Karpas-422 (cell line): ENCODE data around the gene C16orf96. TPM values are rescaled to one million over a fixed set of nuclear protein-coding genes. Genes with fewer than 3 reads are reported as not detected.

Source experiments
- DNase-seq: peaks from one replicate; pipeline ENCODE4 v3.0.0-alpha.2; 2015
- H2AFZ ChIP-seq: fragments of 200-600 bp; sonication (generic); 2 replicates; pipeline ENCODE4 v1.6.1; 2014; ENCODE audit warnings: antibody characterized with exemption, low read length, mixed read lengths
- H3K27ac ChIP-seq: fragments of 200-600 bp; sonication (generic); 2 replicates; pipeline ENCODE4 v1.5.1; 2014; ENCODE audit warnings: mild to moderate bottlenecking, low read length, moderate library complexity
- H3K27me3 ChIP-seq: fragments of 200-600 bp; sonication (generic); 2 replicates; pipeline ENCODE4 v1.6.1; 2014; ENCODE audit warnings: low read length, mixed read lengths
- H3K36me3 ChIP-seq: fragments of 200-600 bp; sonication (generic); 2 replicates; pipeline ENCODE4 v1.6.1; 2014; ENCODE audit warnings: low read length, mixed read lengths; ENCODE audit not compliant: insufficient read depth
- H3K4me1 ChIP-seq: fragments of 200-600 bp; sonication (generic); 2 replicates; pipeline ENCODE4 v1.6.1; 2014; ENCODE audit warnings: mild to moderate bottlenecking, low read length, mixed read lengths
- H3K4me2 ChIP-seq: fragments of 200-600 bp; sonication (generic); 2 replicates; pipeline ENCODE4 v1.6.1; 2014; ENCODE audit warnings: low read length, low read depth, mild to moderate bottlenecking; ENCODE audit not compliant: poor library complexity, severe bottlenecking
- H3K4me3 ChIP-seq: fragments of 200-600 bp; sonication (generic); 2 replicates; pipeline ENCODE4 v1.5.1; 2014; ENCODE audit warnings: mild to moderate bottlenecking, antibody characterized with exemption, low read length, mixed read lengths
- H3K79me2 ChIP-seq: fragments of 200-600 bp; sonication (generic); 2 replicates; pipeline ENCODE4 v1.6.1; 2014; ENCODE audit warnings: mild to moderate bottlenecking, low read length, mixed read lengths
- H3K9ac ChIP-seq: fragments of 200-600 bp; sonication (generic); 2 replicates; pipeline ENCODE4 v1.6.0; 2014; ENCODE audit warnings: low read length
- H3K9me2 ChIP-seq: fragments of 200-600 bp; sonication (generic), shearing (Covaris generic); replicated peaks from 2 replicates; pipeline ENCODE4 v1.6.0; 2014; ENCODE audit warnings: mild to moderate bottlenecking, low read length, moderate library complexity; ENCODE audit not compliant: insufficient read depth
- H3K9me3 ChIP-seq: fragments of 300-700, 200-600 bp; sonication (generic); 2 replicates; pipeline ENCODE4 v1.6.1; 2014; ENCODE audit warnings: low read length, mixed read lengths
- H4K20me1 ChIP-seq: fragments of 200-600 bp; sonication (generic); 2 replicates; pipeline ENCODE4 v1.6.1; 2014; ENCODE audit warnings: mild to moderate bottlenecking, antibody characterized with exemption, low read length, low read depth; ENCODE audit not compliant: insufficient read depth
- total RNA-seq: library from RNA; depleted of rRNA; stranded (reverse); fragments of >200 nt; shearing (Covaris generic); gene quantifications from 2 replicates; pipeline ENCODE4 v1.2.3, GENCODE V29; 2014; ENCODE audit warnings: low replicate concordance

Gene C16orf96
- total RNA-seq, 1 experiment from 2014 or later: not detected

- Histone ChIP-seq H3K4me3 (no peak overlapping the region), H3K79me2 (no peaks in the 10 kb centered on the region), H4K20me1 (no peaks in the 10 kb centered on the region), H3K36me3 (no peaks in the 10 kb centered on the region), H3K9ac (no peak overlapping the region), H3K27me3 (no peaks in the 10 kb centered on the region), H3K4me1 (no peaks in the 10 kb centered on the region), H3K9me2 (no peaks in the 10 kb centered on the region), H2AFZ (no peak overlapping the region), H3K27ac (no peak overlapping the region), H3K4me2 (no peak overlapping the region), H3K9me3 (no peaks in the 10 kb centered on the region)
- no peak for DNase-seq
These were observed 45.1 kb downstream of the C16orf96 start for GRCh38 chr16:4601036-4601863.

- DNase-seq: no peak
- H3K27ac ChIP-seq: no peak overlapping the region
- H3K9me2 ChIP-seq: no peaks in the 10 kb centered on the region
- H3K27me3 ChIP-seq: no peaks in the 10 kb centered on the region
- H3K4me3 ChIP-seq: no peak overlapping the region
- no peaks in the 10 kb centered on the region for H3K79me2 ChIP-seq
- H3K4me1 ChIP-seq: no peaks in the 10 kb centered on the region
- H4K20me1 ChIP-seq: no peaks in the 10 kb centered on the region; the same call in 1 of the 2 replicates
- H3K4me2 ChIP-seq: no peak overlapping the region
- no peak overlapping the region for H3K9ac ChIP-seq
- no peaks in the 10 kb centered on the region for H3K9me3 ChIP-seq
- H2AFZ ChIP-seq: no peak overlapping the region
- H3K36me3 ChIP-seq: no peaks in the 10 kb centered on the region
These were observed 45.7 kb downstream of the C16orf96 start for GRCh38 chr16:4601864-4602186.

GRCh38 chr16:4602331-4602730 lies 46.2 kb downstream of the C16orf96 start:
- Histone ChIP-seq H3K4me2 (no peak overlapping the region), H3K9me3 (no peaks in the 10 kb centered on the region), H3K9me2 (no peaks in the 10 kb centered on the region), H3K79me2 (no peaks in the 10 kb centered on the region), H3K9ac (no peak overlapping the region), H4K20me1 (no peaks in the 10 kb centered on the region; the same call in 1 of the 2 replicates), H3K36me3 (no peaks in the 10 kb centered on the region), H3K4me3 (no peak overlapping the region), H3K4me1 (no peaks in the 10 kb centered on the region), H3K27me3 (no peaks in the 10 kb centered on the region), H3K27ac (no peak overlapping the region), H2AFZ (no peak overlapping the region)
- no peak for DNase-seq

GRCh38 chr16:4603624-4604170 lies 47.6 kb downstream of the C16orf96 start:
- DNase-seq: no peak
- no peaks in the 10 kb centered on the region for H3K79me2 ChIP-seq
- no peaks in the 10 kb centered on the region for H3K4me1 ChIP-seq
- no peaks in the 10 kb centered on the region for H3K27me3 ChIP-seq
- no peak overlapping the region for H3K4me3 ChIP-seq
- no peak overlapping the region for H3K4me2 ChIP-seq
- no peak overlapping the region for H3K27ac ChIP-seq
- no peak overlapping the region for H2AFZ ChIP-seq
- no peaks in the 10 kb centered on the region for H3K9me2 ChIP-seq
- no peaks in the 10 kb centered on the region for H3K36me3 ChIP-seq
- no peaks in the 10 kb centered on the region; the same call in 1 of the 2 replicates for H4K20me1 ChIP-seq
- H3K9ac ChIP-seq: no peak overlapping the region
- H3K9me3 ChIP-seq: no peaks in the 10 kb centered on the region

GRCh38 chr16:4604401-4604800 lies 48.3 kb downstream of the C16orf96 start:
- DNase-seq: no peak
- no peaks in the 10 kb centered on the region for H3K4me1 ChIP-seq
- no peak overlapping the region for H3K27ac ChIP-seq
- H3K9me3 ChIP-seq: no peaks in the 10 kb centered on the region
- H3K79me2 ChIP-seq: no peaks in the 10 kb centered on the region
- no peak overlapping the region for H2AFZ ChIP-seq
- no peaks in the 10 kb centered on the region for H3K9me2 ChIP-seq
- H3K4me2 ChIP-seq: no peak overlapping the region
- H3K36me3 ChIP-seq: no peaks in the 10 kb centered on the region
- no peaks in the 10 kb centered on the region; the same call in 1 of the 2 replicates for H4K20me1 ChIP-seq
- no peak overlapping the region for H3K4me3 ChIP-seq
- H3K9ac ChIP-seq: no peak overlapping the region
- H3K27me3 ChIP-seq: no peaks in the 10 kb centered on the region

- no peak for DNase-seq
- Histone ChIP-seq H3K27me3 (no peaks in the 10 kb centered on the region), H3K4me3 (no peak overlapping the region), H4K20me1 (peaks cover 14% of the 10 kb centered on the region; the same call in 1 of the 2 replicates), H3K79me2 (peaks cover 7% of the 10 kb centered on the region; the same call in 1 of the 2 replicates), H3K9ac (no peak overlapping the region), H3K4me1 (no peaks in the 10 kb centered on the region), H3K9me3 (no peaks in the 10 kb centered on the region), H3K4me2 (no peak overlapping the region), H3K27ac (no peak overlapping the region), H3K36me3 (no peaks in the 10 kb centered on the region), H2AFZ (no peak overlapping the region), H3K9me2 (no peaks in the 10 kb centered on the region)
These were observed 50.2 kb downstream of the C16orf96 start for GRCh38 chr16:4606354-4606753.

GRCh38 chr16:4607841-4608703 lies 51.9 kb downstream of the C16orf96 start:
- Histone ChIP-seq H4K20me1 (peaks cover 29% of the 10 kb centered on the region; the same call in 1 of the 2 replicates), H3K9ac (no peak overlapping the region), H3K36me3 (no peaks in the 10 kb centered on the region), H3K9me2 (no peaks in the 10 kb centered on the region), H3K4me2 (no peak overlapping the region), H2AFZ (no peak overlapping the region), H3K4me3 (no peak overlapping the region), H3K79me2 (peaks cover 24% of the 10 kb centered on the region), H3K27me3 (no peaks in the 10 kb centered on the region), H3K9me3 (no peaks in the 10 kb centered on the region), H3K27ac (no peak overlapping the region), H3K4me1 (peaks cover 7% of the 10 kb centered on the region)
- no peak for DNase-seq

GRCh38 chr16:4608704-4608980 lies 52.5 kb downstream of the C16orf96 start:
- no peak for DNase-seq
- Histone ChIP-seq H3K4me1 (peaks cover 13% of the 10 kb centered on the region), H3K36me3 (no peaks in the 10 kb centered on the region), H4K20me1 (peaks cover 35% of the 10 kb centered on the region; the same call in 1 of the 2 replicates), H3K9me2 (no peaks in the 10 kb centered on the region), H3K4me3 (no peak overlapping the region), H3K4me2 (no peak overlapping the region), H2AFZ (no peak overlapping the region), H3K27me3 (no peaks in the 10 kb centered on the region), H3K9me3 (no peaks in the 10 kb centered on the region), H3K9ac (no peak overlapping the region), H3K27ac (no peak overlapping the region), H3K79me2 (peaks cover 30% of the 10 kb centered on the region)
